GM23338 (cell line): ENCODE results near the gene FRMD4A. TPM values are rescaled to one million over a fixed set of nuclear protein-coding genes. Genes with fewer than 3 reads are reported as not detected.

ENCODE experiments used
- ATAC-seq: fragments of 200-7000 bp; cut with Tn5 transposase; 3 replicates; pipeline ENCODE4 v1.9.1; 2020
- DNase-seq: peaks from one replicate; pipeline ENCODE4 v3.0.0-alpha.2; 2015; ENCODE audit warnings: low spot score
- H2AFZ ChIP-seq: fragments of 200-600 bp; sonication (generic); 2 replicates; pipeline ENCODE4 v1.8.0; 2016; ENCODE audit warnings: antibody characterized with exemption, mild to moderate bottlenecking, moderate library complexity
- H3F3A ChIP-seq: fragments of 200-600 bp; sonication (generic); replicated peaks from 2 replicates; pipeline ENCODE4 v1.8.0; 2017; ENCODE audit warnings: antibody characterized with exemption, mixed run types, low read depth
- H3K27ac ChIP-seq: fragments of 200-600 bp; sonication (generic); 2 replicates; pipeline ENCODE4 v1.6.1; 2016; ENCODE audit warnings: low read depth
- H3K27me3 ChIP-seq: fragments of 200-600 bp; sonication (generic); 2 replicates; pipeline ENCODE4 v1.8.0; 2016; ENCODE audit warnings: mild to moderate bottlenecking, mixed run types, moderate library complexity; ENCODE audit not compliant: insufficient read depth
- H3K36me3 ChIP-seq: fragments of 200-600 bp; sonication (generic); 2 replicates; pipeline ENCODE4 v1.8.0; 2016; ENCODE audit warnings: mild to moderate bottlenecking; ENCODE audit not compliant: insufficient read depth
- H3K4me1 ChIP-seq: fragments of 200-600 bp; sonication (generic); 2 replicates; pipeline ENCODE4 v1.8.0; 2016; ENCODE audit warnings: mild to moderate bottlenecking, moderate library complexity; ENCODE audit not compliant: insufficient read depth
- H3K4me2 ChIP-seq: fragments of 200-600 bp; sonication (generic); 2 replicates; pipeline ENCODE4 v1.7.1; 2017; ENCODE audit warnings: mixed run types
- H3K4me3 ChIP-seq: fragments of 200-600 bp; sonication (generic); 2 replicates; pipeline ENCODE4 v1.6.1; 2016; ENCODE audit warnings: mixed run types
- H3K79me2 ChIP-seq: fragments of 200-600 bp; sonication (generic); replicated peaks from 2 replicates; pipeline ENCODE4 v1.8.0; 2017; ENCODE audit warnings: mild to moderate bottlenecking; ENCODE audit not compliant: insufficient read depth
- H3K9me2 ChIP-seq: fragments of 200-600 bp; sonication (generic); 2 replicates; pipeline ENCODE4 v1.8.0; 2017; ENCODE audit not compliant: insufficient read depth
- H4K20me1 ChIP-seq: fragments of 200-600 bp; sonication (generic); replicated peaks from 2 replicates; pipeline ENCODE4 v1.8.0; 2017; ENCODE audit warnings: mild to moderate bottlenecking; ENCODE audit not compliant: insufficient read depth
- H3K27ac Mint-ChIP-seq: 2 replicates; pipeline ENCODE4 v1.8.0; 2020; ENCODE audit warnings: inconsistent platforms, mild to moderate bottlenecking, moderate library complexity, mixed read lengths
- H3K27me3 Mint-ChIP-seq: 3 replicates; pipeline ENCODE4 v1.8.0; 2022; ENCODE audit warnings: low read depth, mild to moderate bottlenecking, moderate library complexity, mixed read lengths, inconsistent platforms; ENCODE audit not compliant: insufficient read depth, poor library complexity
- H3K36me3 Mint-ChIP-seq: 3 replicates; pipeline ENCODE4 v1.8.0; 2021; ENCODE audit warnings: low read depth, mild to moderate bottlenecking, inconsistent platforms, moderate library complexity, mixed read lengths
- H3K4me1 Mint-ChIP-seq: 3 replicates; pipeline ENCODE4 v1.8.0; 2020; ENCODE audit warnings: mild to moderate bottlenecking, inconsistent platforms, mixed read lengths
- H3K4me3 Mint-ChIP-seq: 3 replicates; pipeline ENCODE4 v1.8.0; 2021; ENCODE audit warnings: moderate library complexity, mild to moderate bottlenecking, inconsistent platforms, mixed read lengths
- H3K9me3 Mint-ChIP-seq: 3 replicates; pipeline ENCODE4 v1.8.0; 2020; ENCODE audit warnings: moderate library complexity, mild to moderate bottlenecking, inconsistent platforms, mixed read lengths
- CTCF ChIP-seq, 2 experiments: fragments of 200-600 bp in 1 of 2; sonication (generic) in 1 of 2; conservative IDR thresholded peaks; 2 replicates each; pipeline versions ENCODE4 v1.5.1 to v1.6.1; 2016 to 2017; ENCODE audit warnings: antibody characterized with exemption in 2 of 2, low read depth in 2 of 2, mild to moderate bottlenecking in 2 of 2, moderate library complexity in 1 of 2
- ETS1 ChIP-seq: IDR thresholded peaks from 2 replicates; pipeline ENCODE4 v1.6.1; 2016; ENCODE audit warnings: antibody characterized with exemption
- EZH2 ChIP-seq: fragments of 200-600 bp; sonication (generic); IDR thresholded peaks from one replicate; pipeline ENCODE4 v1.8.0; 2017; ENCODE audit warnings: antibody characterized with exemption, mild to moderate bottlenecking, low read depth; ENCODE audit not compliant: unreplicated experiment
- EZH2phosphoT487 ChIP-seq: fragments of 200-600 bp; sonication (generic); IDR thresholded peaks from one replicate; pipeline ENCODE4 v1.8.1; 2018; ENCODE audit warnings: antibody characterized with exemption; ENCODE audit not compliant: unreplicated experiment
- JUNB ChIP-seq: IDR thresholded peaks from one replicate; pipeline ENCODE4 v1.6.1; 2016; ENCODE audit warnings: antibody characterized with exemption; ENCODE audit not compliant: unreplicated experiment
- POLR2AphosphoS5 ChIP-seq: IDR thresholded peaks from 2 replicates; pipeline ENCODE4 v1.6.1; 2016; ENCODE audit warnings: antibody characterized with exemption, low read depth
- STAT1 ChIP-seq: IDR thresholded peaks from one replicate; pipeline ENCODE4 v1.6.1; 2016; ENCODE audit warnings: antibody characterized with exemption; ENCODE audit not compliant: unreplicated experiment
- ZNF114 ChIP-seq: fragments of 250-450 bp; sonication (Bioruptor Pico); IDR thresholded peaks from 2 replicates; pipeline ENCODE4 v1.5.0; 2020; ENCODE audit warnings: mild to moderate bottlenecking, moderate library complexity
- ZNF331 ChIP-seq: fragments of 250-450 bp; sonication (Bioruptor Pico); IDR thresholded peaks from 2 replicates; pipeline ENCODE4 v1.5.0; 2020; ENCODE audit warnings: low read depth, mild to moderate bottlenecking, moderate library complexity
- ZNF462 ChIP-seq: fragments of 250-450 bp; sonication (Bioruptor Pico); IDR thresholded peaks from 2 replicates; pipeline ENCODE4 v1.5.0; 2020; ENCODE audit warnings: mild to moderate bottlenecking, moderate library complexity
- polyA plus RNA-seq: library from polyadenylated mRNA; unstranded; fragments of >200 nt; fragmentation: Nextera tagmentation; extraction: Ambion mirVana; gene quantifications from 2 replicates; pipeline ENCODE4 v1.2.1, GENCODE V29; 2016
- total RNA-seq: library from RNA; depleted of rRNA; stranded (reverse); fragments of >200 nt; shearing (Covaris generic); gene quantifications from 2 replicates; pipeline ENCODE4 v1.2.3, GENCODE V29; 2014

The FRMD4A gene
- total and polyA plus RNA-seq, 2 experiments from 2014 or later = 14.0 to 20.1 TPM

GRCh38 chr10:14077430-14077829 lies 253.3 kb downstream of the FRMD4A start:
- H4K20me1 ChIP-seq = no peaks in the 10 kb centered on the region
- no peak overlapping the region for H3K4me3 ChIP-seq
- no peak overlapping the region for H3K27ac ChIP-seq
- no peaks in the 10 kb centered on the region for H3K27me3 ChIP-seq
- Mint-ChIP-seq H3K9me3 (no peaks in the 10 kb centered on the region; the same call in 2 of the 3 replicates), H3K27ac (no peak overlapping the region), H3K4me3 (no peak overlapping the region), H3K4me1 (peaks cover 3% of the 10 kb centered on the region; the same call in 1 of the 3 replicates), H3K27me3 (no peaks in the 10 kb centered on the region), H3K36me3 (no peaks in the 10 kb centered on the region)
- H3K4me1 ChIP-seq = no peaks in the 10 kb centered on the region
- no peak for TF ChIP-seq ETS1
- no peak for TF ChIP-seq EZH2phosphoT487
- no peak for TF ChIP-seq CTCF (conservative IDR thresholded peaks at IDR 0.05; ENCODE audit: low read depth in 2 of 2)
- no peak for TF ChIP-seq ZNF331 (CRISPR knock-in tag)
- TF ChIP-seq JUNB = no peak
- no peak overlapping the region for H2AFZ ChIP-seq
- no peak overlapping the region for H3K4me2 ChIP-seq
- H3K79me2 ChIP-seq = no peaks in the 10 kb centered on the region
- no peak for ATAC-seq
- DNase-seq = no peak
- no peaks in the 10 kb centered on the region for H3F3A ChIP-seq
- no peaks in the 10 kb centered on the region for H3K36me3 ChIP-seq
- H3K9me2 ChIP-seq = peaks cover 7% of the 10 kb centered on the region; the same call in 1 of the 2 replicates

GRCh38 chr10:14074062-14074884 lies 256.5 kb downstream of the FRMD4A start:
- H3K36me3 ChIP-seq = no peaks in the 10 kb centered on the region
- Mint-ChIP-seq H3K9me3 (no peaks in the 10 kb centered on the region; the same call in 2 of the 3 replicates), H3K36me3 (no peaks in the 10 kb centered on the region), H3K4me3 (no peak overlapping the region), H3K4me1 (peaks cover 3% of the 10 kb centered on the region; the same call in 1 of the 3 replicates), H3K27ac (no peak overlapping the region), H3K27me3 (no peaks in the 10 kb centered on the region)
- no peaks in the 10 kb centered on the region for H3K79me2 ChIP-seq
- no peaks in the 10 kb centered on the region for H3F3A ChIP-seq
- no peak overlapping the region for H3K27ac ChIP-seq
- H3K4me2 ChIP-seq = no peak overlapping the region
- DNase-seq (peak; percentile 41), ATAC-seq (no peak)
- H3K4me1 ChIP-seq = no peaks in the 10 kb centered on the region
- peaks cover 7% of the 10 kb centered on the region; the same call in 1 of the 2 replicates for H3K9me2 ChIP-seq
- no peak overlapping the region for H2AFZ ChIP-seq
- no peak overlapping the region for H3K4me3 ChIP-seq
- H4K20me1 ChIP-seq = no peaks in the 10 kb centered on the region
- H3K27me3 ChIP-seq = no peaks in the 10 kb centered on the region
- TF ChIP-seq STAT1 = no peak
- TF ChIP-seq EZH2phosphoT487 = no peak
- TF ChIP-seq JUNB = no peak
- TF ChIP-seq POLR2AphosphoS5 = no peak
- no peak for TF ChIP-seq ZNF462 (CRISPR knock-in tag)
- no peak for TF ChIP-seq EZH2
- no peak for TF ChIP-seq ZNF114 (CRISPR knock-in tag)
